GM18498 (cell line): Measurements from ENCODE around the gene TOMM70.
"Not testable (repeated sequence)": the region's sequence is repeated elsewhere in the genome, so short reads cannot be mapped to it uniquely, and the experiment has no call there.

Experiments
- ATAC-seq: cut with Tn5 transposase; IDR thresholded peaks from one replicate; pipeline ENCODE4 v1.9.1; 2021; ENCODE audit warnings: mild to moderate bottlenecking, moderate library complexity; ENCODE audit not compliant: unreplicated experiment

Gene TOMM70

GRCh38 chr3:100368441-100368840 lies 32.4 kb downstream of the TOMM70 start:
- ATAC-seq: no peak

- ATAC-seq: no peak
These were observed 34.5 kb downstream of the TOMM70 start for GRCh38 chr3:100366424-100366823.

DNA sequence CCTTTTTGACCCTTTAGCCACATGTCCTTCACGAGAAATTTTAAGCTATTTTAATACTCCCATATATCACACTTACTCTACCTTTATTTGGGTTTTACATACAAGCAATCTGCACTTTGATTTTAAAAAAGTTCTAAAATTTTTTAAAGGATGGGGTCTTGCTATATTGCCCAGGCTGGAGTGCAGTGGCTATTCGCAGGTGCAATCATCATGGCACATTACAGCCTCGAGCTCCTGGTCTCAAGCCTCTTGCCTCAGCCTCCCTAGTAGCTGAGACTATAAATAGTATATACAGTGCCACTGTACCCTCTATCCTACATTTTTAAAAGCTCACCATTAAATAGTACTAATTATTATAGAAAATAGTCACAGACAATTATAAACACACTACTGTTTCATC lies 36.5 kb downstream of the TOMM70 start:
- no peak for ATAC-seq

GRCh38 chr3:100361897-100362296 lies 39.0 kb downstream of the TOMM70 start:
- ATAC-seq: no peak

- no peak for ATAC-seq
These were observed 40.0 kb downstream of the TOMM70 start for GRCh38 chr3:100360757-100361496.

- ATAC-seq: no peak
These were observed 41.9 kb downstream of the TOMM70 start for GRCh38 chr3:100359035-100359434.

DNA sequence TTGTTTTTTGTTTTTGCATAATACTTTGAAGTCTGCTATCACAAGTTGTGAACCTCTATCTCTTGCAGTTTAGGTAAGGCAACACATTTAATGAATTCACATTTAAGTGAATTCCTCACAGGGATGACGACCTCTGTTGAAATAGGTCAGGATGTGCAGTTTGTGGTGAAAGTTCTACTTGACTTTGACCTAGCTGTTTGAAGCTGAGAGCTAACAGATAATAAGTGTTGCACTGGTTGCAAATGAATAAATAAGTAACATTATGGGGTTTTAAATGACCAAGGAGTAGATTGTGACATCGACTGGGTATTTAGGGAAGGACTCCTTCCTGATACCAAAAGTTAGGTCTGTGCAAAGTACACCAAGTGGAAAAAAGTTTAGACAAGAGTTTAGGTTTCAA lies 42.5 kb downstream of the TOMM70 start:
- ATAC-seq: no peak

GRCh38 chr3:100354850-100355249 lies 46.0 kb downstream of the TOMM70 start:
- no peak for ATAC-seq

DNA sequence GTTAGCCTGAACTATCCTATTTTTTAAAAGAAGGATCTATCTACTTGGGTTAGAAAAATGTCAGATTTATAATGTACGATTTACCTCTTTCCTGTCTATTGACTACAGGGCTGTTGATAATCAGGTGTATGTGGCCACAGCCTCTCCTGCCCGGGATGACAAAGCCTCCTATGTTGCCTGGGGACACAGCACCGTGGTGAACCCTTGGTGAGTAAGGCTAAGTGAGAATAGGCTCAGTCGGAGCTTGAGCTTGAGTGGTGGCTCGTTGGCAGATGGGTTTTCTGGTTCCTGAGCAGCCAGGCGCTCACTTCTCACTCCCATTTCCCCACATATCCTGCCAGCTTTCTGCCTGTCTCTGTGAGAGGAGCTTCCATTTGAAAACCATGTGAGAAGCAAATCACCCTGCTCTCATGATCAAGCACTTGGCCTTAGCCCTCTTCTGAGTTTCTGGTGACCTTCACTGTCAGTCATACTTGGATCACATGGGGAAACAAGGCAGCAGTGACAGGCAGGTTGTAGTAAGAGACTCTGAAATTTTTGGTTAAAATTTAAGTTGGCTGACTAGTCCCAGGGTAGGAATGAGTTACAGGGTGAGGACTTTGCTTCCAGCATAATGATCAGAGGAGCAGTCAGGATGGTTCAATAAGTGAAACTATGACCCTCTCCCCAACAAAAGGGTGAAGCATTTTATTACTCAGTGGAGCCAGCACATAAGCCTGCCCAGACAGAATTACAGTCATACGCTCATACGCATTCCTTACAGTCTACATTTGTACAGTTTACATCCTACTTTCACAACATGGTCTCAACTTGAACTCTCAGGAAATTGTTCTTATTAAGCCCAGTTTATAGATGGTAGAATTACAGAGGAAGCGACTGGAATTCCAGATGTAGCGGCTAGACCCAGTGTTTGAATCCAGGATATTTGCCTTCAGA lies 48.3 kb downstream of the TOMM70 start:
- ATAC-seq: no peak

- ATAC-seq: not testable (repeated sequence)
These were observed 49.1 kb downstream of the TOMM70 start for GRCh38 chr3:100351770-100352169.

- no peak for ATAC-seq
These were observed 52.2 kb downstream of the TOMM70 start for GRCh38 chr3:100348727-100349126.

GRCh38 chr3:100340527-100340926 lies 60.4 kb downstream of the TOMM70 start:
- ATAC-seq: no peak

- no peak for ATAC-seq
These were observed 61.1 kb downstream of the TOMM70 start for GRCh38 chr3:100339786-100340185.

DNA sequence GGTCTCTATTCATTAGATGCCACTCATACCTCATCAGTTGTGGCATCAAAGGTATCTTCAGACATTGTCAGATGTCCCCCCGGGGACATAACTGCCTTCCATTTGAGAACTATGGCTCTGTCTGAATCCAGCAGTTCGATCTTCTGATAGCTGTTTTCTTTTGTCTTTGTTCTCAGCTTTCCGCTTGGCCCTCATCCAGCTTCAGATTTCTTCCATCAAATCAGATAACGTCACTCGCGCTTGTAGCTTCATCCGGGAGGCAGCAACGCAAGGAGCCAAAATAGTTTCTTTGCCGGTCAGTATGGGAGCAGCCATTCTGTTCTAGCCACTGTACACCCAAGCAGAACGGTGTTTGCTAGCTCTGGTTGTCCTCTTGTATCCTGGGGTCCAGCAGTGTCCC lies 62.0 kb downstream of the TOMM70 start:
- no peak for ATAC-seq

DNA sequence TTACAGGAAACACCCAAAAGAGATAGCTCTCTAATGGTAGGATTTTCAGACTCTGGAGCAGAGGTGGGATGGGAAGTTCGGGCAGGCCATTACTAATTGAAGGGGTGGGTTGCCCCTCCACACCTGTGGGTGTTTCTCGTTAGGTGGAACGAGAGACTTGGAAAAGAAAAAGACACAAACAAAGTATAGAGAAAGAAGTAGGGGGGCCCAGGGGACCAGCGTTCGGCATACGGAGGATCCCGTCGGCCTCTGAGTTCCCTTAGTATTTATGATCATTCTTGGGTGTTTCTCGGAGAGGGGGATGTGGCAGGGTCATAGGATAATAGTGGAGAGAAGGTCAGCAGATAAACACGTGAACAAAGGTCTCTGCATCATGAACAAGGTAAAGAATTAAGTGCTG lies 64.7 kb downstream of the TOMM70 start:
- ATAC-seq: not testable (repeated sequence)

- ATAC-seq: peak; percentile 42
These were observed 65.5 kb downstream of the TOMM70 start for GRCh38 chr3:100335434-100335833.

- peak; percentile 97 for ATAC-seq
These were observed 66.2 kb downstream of the TOMM70 start, which contains the start of gene NIT2 for GRCh38 chr3:100334488-100335351. NIT2 (plus strand) TSS chr3:100334757; CDS start chr3:100334792, 35 bp downstream.

DNA sequence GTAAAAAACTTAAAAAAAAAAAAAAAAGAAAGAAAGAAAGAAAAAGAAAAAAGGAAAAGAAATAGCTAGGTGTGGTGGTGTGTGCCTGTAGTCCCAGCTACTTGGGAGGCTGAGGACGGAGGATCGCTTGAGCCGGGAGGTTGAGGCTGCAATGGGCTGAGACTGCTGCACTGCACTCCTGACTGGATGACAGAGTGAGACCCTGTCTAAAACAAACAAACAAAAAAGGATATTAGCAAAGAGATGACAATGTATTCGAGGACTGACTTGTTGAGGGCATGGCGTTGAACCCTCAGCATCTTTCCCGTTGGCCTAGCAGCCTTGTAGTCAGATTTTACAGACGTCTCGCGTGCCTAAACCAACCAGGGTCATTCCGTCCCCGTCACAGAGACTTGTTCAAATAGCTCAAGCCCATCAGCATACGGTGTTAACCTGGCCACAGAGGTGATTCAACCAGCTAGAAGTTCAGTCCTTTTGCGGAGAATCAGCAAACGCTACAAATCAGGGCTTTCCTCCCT lies 66.9 kb downstream of the TOMM70 start:
- peak; percentile 32 for ATAC-seq

- ATAC-seq: no peak
These were observed 67.8 kb downstream of the TOMM70 start for GRCh38 chr3:100333051-100333450.

DNA sequence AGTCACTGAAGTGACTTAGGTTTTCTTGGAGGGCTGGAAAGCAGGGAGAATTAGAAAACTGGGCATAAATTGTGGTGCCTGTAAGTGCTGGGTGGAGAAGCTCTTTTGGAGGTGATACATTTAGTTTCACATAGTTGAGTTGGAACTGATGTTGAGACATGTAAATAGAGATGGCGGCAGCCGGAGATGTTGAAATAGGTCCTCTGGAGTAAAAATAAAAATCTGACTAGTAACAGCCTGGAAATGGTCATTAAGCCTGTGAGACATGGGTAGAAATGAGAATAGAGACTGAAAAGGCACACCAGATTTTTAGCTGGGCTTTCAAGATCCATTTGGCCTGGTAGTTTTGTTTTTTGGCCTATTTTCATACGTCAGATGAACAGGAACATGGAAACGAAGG lies 69.2 kb downstream of the TOMM70 start:
- no peak for ATAC-seq

- no peak for ATAC-seq
These were observed 70.2 kb downstream of the TOMM70 start for GRCh38 chr3:100330651-100331050.
